Upper lobe of right lung (tissue), 1 donor: Measurements from ENCODE around the gene CEP131. TPM values are rescaled to one million over a fixed set of nuclear protein-coding genes. Genes with fewer than 3 reads are reported as not detected.
A peak's percentile ranks its signal among the peaks of the same experiment; 100 is the strongest.
"Not testable (repeated sequence)": the region's sequence is repeated elsewhere in the genome, so short reads cannot be mapped to it uniquely, and the experiment has no call there.

ENCODE experiments used
- ATAC-seq: fragments of 200-7000 bp; cut with Tn5 transposase; one replicate; pipeline ENCODE4 v1.9.1; 2020; ENCODE audit warnings: mild to moderate bottlenecking, moderate library complexity
- DNase-seq: peaks from one replicate; pipeline ENCODE4 v3.0.0-alpha.2; 2020
- H3K27ac ChIP-seq: fragments of 200-600 bp; one replicate; pipeline ENCODE4 v1.8.0; 2022
- H3K27me3 ChIP-seq: fragments of 200-600 bp; one replicate; pipeline ENCODE4 v1.8.0; 2022; ENCODE audit warnings: mild to moderate bottlenecking
- H3K36me3 ChIP-seq: fragments of 200-600 bp; one replicate; pipeline ENCODE4 v1.8.0; 2022
- H3K4me1 ChIP-seq: fragments of 200-600 bp; one replicate; pipeline ENCODE4 v1.8.0; 2022
- H3K4me3 ChIP-seq: fragments of 200-600 bp; one replicate; pipeline ENCODE4 v1.8.0; 2022; ENCODE audit warnings: mild to moderate bottlenecking
- H3K9me3 ChIP-seq: fragments of 200-600 bp; one replicate; pipeline ENCODE4 v1.8.0; 2022
- intact Hi-C: fragments of 100-400 bp; cut with DNase I; formaldehyde crosslinking; loops from one replicate; pipeline ENCODE4 v1.11.0; 2022
- total RNA-seq: library from RNA; stranded (reverse); fragmentation: NEBNext Ultra II Directional; extraction: Animal tissue kit (Norgen Biotek cat#: 25700); gene quantifications from one replicate; pipeline ENCODE4 v1.2.1, GENCODE V29; 2021
- TF ChIP-seq, protein P1 (sequence below): fragments of 200-600 bp; IDR thresholded peaks from one replicate; pipeline ENCODE4 v1.8.0; 2022; ENCODE audit warnings: antibody characterized with exemption
- donor health status: DM: no; HTN: yes; CAD: no; lungs with severe emphysema.

The CEP131 gene
- total RNA-seq, 1 donor from 2014 or later, result 7.5 TPM

GRCh38 chr17:81229666-81229920 lies 6.8 kb upstream of the CEP131 start:
- ATAC-seq, result no peak
- Histone ChIP-seq H3K36me3 (peaks cover 39% of the 10 kb centered on the region), H3K4me1 (no peaks in the 10 kb centered on the region), H3K27ac (no peak overlapping the region), H3K27me3 (no peaks in the 10 kb centered on the region), H3K4me3 (no peak overlapping the region), H3K9me3 (no peaks in the 10 kb centered on the region)
- intact Hi-C loops, result no loop called here
- DNase-seq, result no peak
- TF ChIP-seq, protein P1, sequence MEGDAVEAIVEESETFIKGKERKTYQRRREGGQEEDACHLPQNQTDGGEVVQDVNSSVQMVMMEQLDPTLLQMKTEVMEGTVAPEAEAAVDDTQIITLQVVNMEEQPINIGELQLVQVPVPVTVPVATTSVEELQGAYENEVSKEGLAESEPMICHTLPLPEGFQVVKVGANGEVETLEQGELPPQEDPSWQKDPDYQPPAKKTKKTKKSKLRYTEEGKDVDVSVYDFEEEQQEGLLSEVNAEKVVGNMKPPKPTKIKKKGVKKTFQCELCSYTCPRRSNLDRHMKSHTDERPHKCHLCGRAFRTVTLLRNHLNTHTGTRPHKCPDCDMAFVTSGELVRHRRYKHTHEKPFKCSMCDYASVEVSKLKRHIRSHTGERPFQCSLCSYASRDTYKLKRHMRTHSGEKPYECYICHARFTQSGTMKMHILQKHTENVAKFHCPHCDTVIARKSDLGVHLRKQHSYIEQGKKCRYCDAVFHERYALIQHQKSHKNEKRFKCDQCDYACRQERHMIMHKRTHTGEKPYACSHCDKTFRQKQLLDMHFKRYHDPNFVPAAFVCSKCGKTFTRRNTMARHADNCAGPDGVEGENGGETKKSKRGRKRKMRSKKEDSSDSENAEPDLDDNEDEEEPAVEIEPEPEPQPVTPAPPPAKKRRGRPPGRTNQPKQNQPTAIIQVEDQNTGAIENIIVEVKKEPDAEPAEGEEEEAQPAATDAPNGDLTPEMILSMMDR, result no peak

- H3K9me3 ChIP-seq, result no peaks in the 10 kb centered on the region
- H3K27me3 ChIP-seq, result no peaks in the 10 kb centered on the region
- intact Hi-C loops, result no loop called here
- no peak for ATAC-seq
- H3K27ac ChIP-seq, result no peak overlapping the region
- no peak overlapping the region for H3K4me3 ChIP-seq
- TF ChIP-seq, protein P1, result no peak
- H3K36me3 ChIP-seq, result peaks cover 39% of the 10 kb centered on the region
- no peaks in the 10 kb centered on the region for H3K4me1 ChIP-seq
- DNase-seq, result no peak
Observed at GRCh38 chr17:81228834-81229665, 6.3 kb upstream of the CEP131 start.

- peaks cover 6% of the 10 kb centered on the region for H3K4me1 ChIP-seq
- H3K36me3 ChIP-seq, result peaks cover 34% of the 10 kb centered on the region
- TF ChIP-seq, protein P1, result no peak
- H3K27ac ChIP-seq, result no peak overlapping the region
- ATAC-seq, result peak; percentile 60
- H3K9me3 ChIP-seq, result no peaks in the 10 kb centered on the region
- no peak overlapping the region for H3K4me3 ChIP-seq
- intact Hi-C loops, result no loop called here
- no peaks in the 10 kb centered on the region for H3K27me3 ChIP-seq
- DNase-seq, result no peak
Observed at GRCh38 chr17:81228420-81228819, 5.7 kb upstream of the CEP131 start.

GRCh38 chr17:81227630-81228029 lies 4.9 kb upstream of the CEP131 start:
- H3K27ac ChIP-seq, DNase-seq, H3K4me1 ChIP-seq, H3K4me3 ChIP-seq, intact Hi-C loops, ATAC-seq, H3K9me3 ChIP-seq, H3K27me3 ChIP-seq: not testable (repeated sequence)
- H3K36me3 ChIP-seq, result peaks cover 31% of the 10 kb centered on the region

- DNase-seq (no peak), ATAC-seq (no peak)
- Histone ChIP-seq H3K27me3 (no peaks in the 10 kb centered on the region), H3K4me1 (peaks cover 16% of the 10 kb centered on the region), H3K4me3 (peak overlapping the region; percentile 47), H3K9me3 (no peaks in the 10 kb centered on the region), H3K36me3 (no peaks in the 10 kb centered on the region), H3K27ac (no peak overlapping the region)
- intact Hi-C loops, result no loop called here
- TF ChIP-seq, protein P1, result no peak
Observed at GRCh38 chr17:81223762-81224130, 981 bp upstream of the CEP131 start.

DNA sequence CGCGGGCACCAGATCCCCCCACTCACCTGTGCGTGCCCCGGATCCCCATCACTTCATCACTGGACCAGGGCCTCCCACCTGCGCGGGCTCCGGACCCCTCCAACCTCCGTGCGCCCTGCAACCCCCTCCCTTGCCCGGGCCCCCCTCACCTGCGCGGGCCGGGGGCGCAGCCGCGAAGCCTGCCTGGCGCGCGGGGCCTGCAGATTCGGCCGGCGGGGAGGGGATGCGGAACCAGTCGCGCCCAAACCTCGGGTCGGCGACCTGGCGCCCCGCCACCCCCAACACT lies 202 bp downstream of the CEP131 start:
- intact Hi-C loops, result no loop called here
- no peak overlapping the region for H3K27ac ChIP-seq
- peak overlapping the region; percentile 75 for H3K4me3 ChIP-seq
- H3K27me3 ChIP-seq, result no peaks in the 10 kb centered on the region
- H3K36me3 ChIP-seq, result no peaks in the 10 kb centered on the region
- ATAC-seq (peak; percentile 1), DNase-seq (no peak)
- H3K9me3 ChIP-seq, result no peaks in the 10 kb centered on the region
- H3K4me1 ChIP-seq, result peaks cover 16% of the 10 kb centered on the region
- TF ChIP-seq, protein P1, result no peak
